Body of pancreas (tissue), 4 donors: ENCODE measurements around the gene ZNF500. TPM values are rescaled to one million over a fixed set of nuclear protein-coding genes. Genes with fewer than 3 reads are reported as not detected.

Experiments
- ATAC-seq: fragments of 150-250 bp; one replicate; pipeline ENCODE4 v1.9.1; 2016
- DNase-seq, 4 donors: peaks; one replicate each; pipeline ENCODE4 v3.0.0-alpha.2; 2019
- H3K27ac ChIP-seq, 4 donors: fragments of 200-600 bp; sonication (generic); 1 replicate in 3 of 4; 2 replicates in 1 of 4; pipeline versions ENCODE4 v1.5.1 to v1.6.1; 2016 to 2019; ENCODE audit warnings: mild to moderate bottlenecking in 1 of 4, mixed read lengths in 1 of 4, moderate library complexity in 1 of 4
- H3K27me3 ChIP-seq, 2 donors: fragments of 200-600 bp; sonication (generic); one replicate each; pipeline ENCODE4 v1.6.0; 2016; ENCODE audit warnings: mild to moderate bottlenecking in 1 of 2
- H3K36me3 ChIP-seq, 2 donors: fragments of 200-600 bp; sonication (generic); replicated peaks in 1 of 2; 2 replicates each; pipeline ENCODE4 v1.5.1; 2016; ENCODE audit warnings: low read depth in 2 of 2; ENCODE audit not compliant: insufficient read depth in 1 of 2
- H3K4me1 ChIP-seq: fragments of 200-600 bp; sonication (generic); one replicate; pipeline ENCODE4 v1.6.0; 2016
- H3K4me3 ChIP-seq, 2 donors: fragments of 200-600 bp; sonication (generic); 1 replicate in 1 of 2; 2 replicates in 1 of 2; pipeline ENCODE4 v1.5.1; 2016 to 2019
- H3K9me3 ChIP-seq, 3 donors: fragments of 200-600 bp; sonication (generic); 1 replicate in 2 of 3; 2 replicates in 1 of 3; pipeline ENCODE4 v1.5.1; 2016
- POLR2A ChIP-seq, 3 donors: fragments of 450-650 bp; IDR thresholded peaks; one replicate each; pipeline ENCODE4 v1.6.1; 2016; ENCODE audit warnings: antibody characterized with exemption in 3 of 3, mild to moderate bottlenecking in 2 of 3
- WGBS, 2 donors: methylation state at CpG; one replicate each; pipeline ENCODE4 v1.1.5; 2017; 5-methylcytosine and 5-hydroxymethylcytosine counted together
- intact Hi-C: fragments of 100-400 bp; cut with DNase I; formaldehyde crosslinking; loops from one replicate; pipeline ENCODE4 v1.15.1; 2023
- total RNA-seq, 2 donors: library from RNA; depleted of rRNA; stranded (reverse); fragments of >200 nt; gene quantifications; one replicate each; pipeline ENCODE4 v1.1.0, GENCODE V29; 2016
- TF ChIP-seq, protein P1 (sequence below), 7 experiments: fragments of 450-650 bp in 4 of 7; fragments of 200-600 bp in 3 of 7; sonication (generic) in 3 of 7; IDR thresholded peaks; one replicate each; pipeline ENCODE4 v1.5.1; 2016 to 2019; ENCODE audit warnings: antibody characterized with exemption in 7 of 7

Gene ZNF500
- total RNA-seq, 2 donors from 2014 or later, result 7.5 to 13.8 TPM

DNA sequence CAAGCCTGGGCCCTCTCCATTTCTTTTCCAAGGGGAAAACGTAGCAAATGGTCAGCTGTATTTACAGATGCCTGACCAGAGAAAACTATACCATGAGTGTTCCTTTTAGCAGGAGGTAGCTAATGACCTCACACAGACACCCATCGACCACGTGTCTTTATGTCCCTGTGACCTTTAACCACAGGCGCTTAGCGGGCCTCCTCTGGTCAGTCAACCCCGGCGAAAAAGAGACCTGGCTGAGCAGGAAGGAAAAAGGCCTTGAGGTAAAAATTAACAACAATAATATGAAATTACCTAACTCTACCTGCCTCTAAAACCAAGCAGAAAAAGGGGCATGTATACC is 64.5 kb downstream of the ZNF500 start:
- Histone ChIP-seq H3K27me3 (no peaks in the 10 kb centered on the region), H3K9me3 (no peaks in the 10 kb centered on the region), H3K4me3 (no peak overlapping the region), H3K36me3 (peaks cover 0 to 15% of the 10 kb centered on the region in 2 donors), H3K27ac (peak overlapping the region in 1 of 4 donors; percentile 7), H3K4me1 (no peaks in the 10 kb centered on the region)
- intact Hi-C loops, result no loop called here
- TF ChIP-seq POLR2A (IDR thresholded peaks at IDR 0.05), result no peak
- TF ChIP-seq, protein P1, sequence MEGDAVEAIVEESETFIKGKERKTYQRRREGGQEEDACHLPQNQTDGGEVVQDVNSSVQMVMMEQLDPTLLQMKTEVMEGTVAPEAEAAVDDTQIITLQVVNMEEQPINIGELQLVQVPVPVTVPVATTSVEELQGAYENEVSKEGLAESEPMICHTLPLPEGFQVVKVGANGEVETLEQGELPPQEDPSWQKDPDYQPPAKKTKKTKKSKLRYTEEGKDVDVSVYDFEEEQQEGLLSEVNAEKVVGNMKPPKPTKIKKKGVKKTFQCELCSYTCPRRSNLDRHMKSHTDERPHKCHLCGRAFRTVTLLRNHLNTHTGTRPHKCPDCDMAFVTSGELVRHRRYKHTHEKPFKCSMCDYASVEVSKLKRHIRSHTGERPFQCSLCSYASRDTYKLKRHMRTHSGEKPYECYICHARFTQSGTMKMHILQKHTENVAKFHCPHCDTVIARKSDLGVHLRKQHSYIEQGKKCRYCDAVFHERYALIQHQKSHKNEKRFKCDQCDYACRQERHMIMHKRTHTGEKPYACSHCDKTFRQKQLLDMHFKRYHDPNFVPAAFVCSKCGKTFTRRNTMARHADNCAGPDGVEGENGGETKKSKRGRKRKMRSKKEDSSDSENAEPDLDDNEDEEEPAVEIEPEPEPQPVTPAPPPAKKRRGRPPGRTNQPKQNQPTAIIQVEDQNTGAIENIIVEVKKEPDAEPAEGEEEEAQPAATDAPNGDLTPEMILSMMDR (IDR thresholded peaks at IDR 0.05), result no peak
- no peak for DNase-seq
- ATAC-seq, result no peak
- 56 to 67% methylated on average over 7 of the region's 7 CpGs for WGBS, 2 donors

DNA sequence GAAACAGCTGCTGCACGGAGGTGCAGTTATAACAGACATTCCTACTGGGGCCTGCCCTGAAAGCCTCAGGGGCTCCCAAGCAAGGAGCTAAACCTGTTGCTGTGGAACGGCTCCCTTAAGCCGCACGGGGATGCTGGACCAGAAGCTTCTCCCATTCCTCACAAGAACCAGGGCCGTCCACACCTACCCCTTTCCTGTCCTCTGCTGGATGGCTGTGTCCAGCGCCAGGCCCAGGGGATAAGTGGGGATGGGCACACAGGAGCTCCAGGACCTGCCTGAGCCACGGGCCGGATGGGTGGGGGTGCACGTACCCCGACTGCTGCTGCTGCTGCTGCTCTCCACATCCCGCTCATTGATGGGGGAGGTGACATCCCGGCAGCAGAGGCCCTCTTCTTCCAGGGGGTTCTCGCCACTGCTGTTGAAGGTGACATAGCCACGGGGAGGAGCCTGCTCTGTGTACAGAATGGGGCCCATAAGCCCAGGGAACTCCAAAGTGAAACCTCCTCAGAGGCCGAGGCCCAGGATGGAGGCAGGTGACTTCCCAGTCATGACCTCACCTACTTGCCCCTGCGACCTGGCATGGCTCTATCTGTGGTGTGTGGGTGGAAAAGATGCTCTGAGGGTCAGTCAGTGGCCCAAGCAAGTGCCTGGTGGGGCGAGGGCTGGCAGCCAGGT is 65.0 kb downstream of the ZNF500 start:
- intact Hi-C loops, result no loop called here
- no peaks in the 10 kb centered on the region for H3K27me3 ChIP-seq
- WGBS, 2 donors, result 86 to 89% methylated on average over 9 to 17 of the region's 17 CpGs
- peaks cover 0 to 15% of the 10 kb centered on the region in 2 donors for H3K36me3 ChIP-seq
- ATAC-seq (no peak), DNase-seq (no peak)
- H3K27ac ChIP-seq, result peak overlapping the region in 1 of 4 donors; percentile 7
- TF ChIP-seq, protein P1 (IDR thresholded peaks at IDR 0.05), result no peak
- TF ChIP-seq POLR2A (IDR thresholded peaks at IDR 0.05), result no peak
- H3K9me3 ChIP-seq, result no peaks in the 10 kb centered on the region
- H3K4me3 ChIP-seq, result no peak overlapping the region
- H3K4me1 ChIP-seq, result no peaks in the 10 kb centered on the region

DNA sequence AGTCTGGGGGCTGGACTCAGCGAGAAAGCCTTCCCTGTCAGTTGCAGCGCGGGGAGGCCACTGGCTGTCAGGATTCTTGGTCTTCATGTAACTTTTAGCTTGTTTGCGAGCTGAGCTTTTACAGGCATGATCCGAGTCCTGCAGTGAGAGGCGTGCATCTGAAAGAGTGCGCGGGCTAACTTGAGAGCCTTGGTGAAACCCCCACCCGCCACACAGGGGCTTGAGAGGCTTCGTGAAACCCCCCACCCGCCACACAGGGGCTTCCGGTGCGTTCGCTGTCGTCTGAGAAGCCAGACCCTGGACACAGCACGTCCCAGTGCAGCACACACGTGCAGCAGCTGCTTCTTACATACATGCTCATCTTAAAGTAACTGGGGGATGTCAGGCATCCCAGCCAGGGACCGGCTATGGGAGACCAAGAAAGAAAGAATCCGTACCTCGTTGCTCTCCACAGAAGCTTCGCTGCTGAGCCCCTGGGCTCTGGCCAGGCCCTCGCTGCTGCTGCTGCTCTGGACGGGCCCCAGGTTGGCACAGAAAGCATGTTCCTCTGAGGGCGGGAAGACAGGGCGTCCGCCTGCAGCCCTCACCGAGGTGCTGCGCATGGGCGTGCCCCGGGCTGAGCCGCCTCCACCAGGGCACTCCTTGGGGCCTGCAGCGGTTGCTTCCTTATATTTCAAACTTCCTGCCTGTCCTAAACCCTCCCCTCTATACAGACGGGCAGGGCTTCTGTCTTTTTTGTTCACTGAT is 65.8 kb downstream of the ZNF500 start:
- H3K4me1 ChIP-seq, result no peaks in the 10 kb centered on the region
- no peaks in the 10 kb centered on the region for H3K9me3 ChIP-seq
- no peaks in the 10 kb centered on the region for H3K27me3 ChIP-seq
- no peak overlapping the region for H3K27ac ChIP-seq
- ATAC-seq (no peak), DNase-seq (no peak)
- 79 to 86% methylated on average over 8 to 28 of the region's 33 CpGs for WGBS, 2 donors
- intact Hi-C loops, result no loop called here
- TF ChIP-seq POLR2A (IDR thresholded peaks at IDR 0.05), result no peak
- TF ChIP-seq, protein P1 (IDR thresholded peaks at IDR 0.05), result no peak
- peaks cover 0 to 13% of the 10 kb centered on the region in 2 donors for H3K36me3 ChIP-seq
- no peak overlapping the region for H3K4me3 ChIP-seq

DNA sequence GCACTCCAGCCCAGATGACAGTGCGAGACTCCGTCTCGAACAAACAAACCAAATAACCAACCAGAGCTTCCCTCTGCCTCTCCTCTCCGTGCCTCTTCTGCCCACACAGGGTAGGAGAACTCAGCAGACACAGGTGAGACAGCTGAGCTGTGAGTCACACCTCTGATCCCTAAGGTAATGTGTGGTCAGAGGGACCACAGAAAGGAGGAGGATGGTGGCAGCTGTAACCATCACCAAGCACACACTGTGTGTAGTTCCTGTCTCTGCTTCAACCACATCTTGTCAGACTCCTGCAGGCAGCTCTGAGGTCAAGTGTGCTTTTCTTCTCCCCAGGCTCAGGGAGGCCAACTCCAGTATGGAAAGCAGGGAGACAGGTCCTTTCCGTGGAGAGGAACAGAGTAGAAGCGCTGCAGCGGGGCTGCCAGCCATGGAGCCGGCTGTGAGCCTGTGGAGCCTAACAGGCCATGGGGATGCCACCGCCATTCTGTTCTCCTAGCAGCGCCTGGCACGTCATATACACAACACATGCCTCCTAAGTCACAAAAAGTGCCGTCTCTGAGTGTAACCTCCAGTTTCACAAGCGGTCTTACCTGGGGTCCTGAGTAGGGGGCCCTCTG is 66.5 kb downstream of the ZNF500 start:
- TF ChIP-seq, protein P1 (IDR thresholded peaks at IDR 0.05), result no peak
- TF ChIP-seq POLR2A (IDR thresholded peaks at IDR 0.05), result no peak
- Histone ChIP-seq H3K27ac (no peak overlapping the region), H3K27me3 (no peaks in the 10 kb centered on the region), H3K9me3 (no peaks in the 10 kb centered on the region), H3K4me1 (peaks cover under 1% of the 10 kb centered on the region), H3K36me3 (peaks cover 0 to 15% of the 10 kb centered on the region in 2 donors), H3K4me3 (no peak overlapping the region)
- WGBS, 2 donors, result 92 to 94% methylated on average over 10 to 13 of the region's 13 CpGs
- no peak for ATAC-seq
- intact Hi-C loops, result no loop called here
- peak in 1 of 4 donors; percentile 5 for DNase-seq
